ENCODE results near the gene NAT16. TPM values are rescaled to one million over a fixed set of nuclear protein-coding genes. Genes with fewer than 3 reads are reported as not detected.
A peak's percentile ranks its signal among the peaks of the same experiment; 100 is the strongest.

The NAT16 gene
- total and polyA plus RNA-seq, 9 of the 15 experiments (the other 6 are each of a cell fraction or from before 2014, with no cell fraction given) = 0.04 TPM; not detected in 8

DNA sequence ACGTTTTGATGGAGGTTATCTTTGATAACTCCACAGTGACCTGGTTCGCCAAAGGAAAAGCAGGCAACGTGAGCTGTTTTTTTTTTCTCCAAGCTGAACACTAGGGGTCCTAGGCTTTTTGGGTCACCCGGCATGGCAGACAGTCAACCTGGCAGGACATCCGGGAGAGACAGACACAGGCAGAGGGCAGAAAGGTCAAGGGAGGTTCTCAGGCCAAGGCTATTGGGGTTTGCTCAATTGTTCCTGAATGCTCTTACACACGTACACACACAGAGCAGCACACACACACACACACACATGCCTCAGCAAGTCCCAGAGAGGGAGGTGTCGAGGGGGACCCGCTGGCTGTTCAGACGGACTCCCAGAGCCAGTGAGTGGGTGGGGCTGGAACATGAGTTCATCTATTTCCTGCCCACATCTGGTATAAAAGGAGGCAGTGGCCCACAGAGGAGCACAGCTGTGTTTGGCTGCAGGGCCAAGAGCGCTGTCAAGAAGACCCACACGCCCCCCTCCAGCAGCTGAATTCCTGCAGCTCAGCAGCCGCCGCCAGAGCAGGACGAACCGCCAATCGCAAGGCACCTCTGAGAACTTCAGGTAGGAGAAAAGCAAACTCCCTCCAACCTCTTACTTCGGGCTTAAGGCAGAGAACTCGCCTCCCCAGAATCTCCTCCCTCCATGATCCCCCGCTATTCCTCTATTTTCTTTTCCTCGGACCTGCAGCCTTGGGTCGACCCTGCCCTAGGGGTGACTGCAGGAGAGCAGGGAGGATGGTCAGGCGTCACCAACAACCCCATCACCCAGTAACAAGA, 53.2 kb downstream of the NAT16 start, which contains the start of gene SERPINE1 (continued):
- no peak for TF ChIP-seq RUNX1 (IDR thresholded peaks at IDR 0.05; ENCODE audit: low read depth)
- no peak for TF ChIP-seq ZNF165 (CRISPR knock-in tag; IDR thresholded peaks at IDR 0.05; ENCODE audit: borderline replicate concordance)
- 0 out of 2 replicates have a peak, but pooled peaks have one; percentile 22 for TF ChIP-seq ATF7 (IDR thresholded peaks at IDR 0.05)
- TF ChIP-seq, protein P1, sequence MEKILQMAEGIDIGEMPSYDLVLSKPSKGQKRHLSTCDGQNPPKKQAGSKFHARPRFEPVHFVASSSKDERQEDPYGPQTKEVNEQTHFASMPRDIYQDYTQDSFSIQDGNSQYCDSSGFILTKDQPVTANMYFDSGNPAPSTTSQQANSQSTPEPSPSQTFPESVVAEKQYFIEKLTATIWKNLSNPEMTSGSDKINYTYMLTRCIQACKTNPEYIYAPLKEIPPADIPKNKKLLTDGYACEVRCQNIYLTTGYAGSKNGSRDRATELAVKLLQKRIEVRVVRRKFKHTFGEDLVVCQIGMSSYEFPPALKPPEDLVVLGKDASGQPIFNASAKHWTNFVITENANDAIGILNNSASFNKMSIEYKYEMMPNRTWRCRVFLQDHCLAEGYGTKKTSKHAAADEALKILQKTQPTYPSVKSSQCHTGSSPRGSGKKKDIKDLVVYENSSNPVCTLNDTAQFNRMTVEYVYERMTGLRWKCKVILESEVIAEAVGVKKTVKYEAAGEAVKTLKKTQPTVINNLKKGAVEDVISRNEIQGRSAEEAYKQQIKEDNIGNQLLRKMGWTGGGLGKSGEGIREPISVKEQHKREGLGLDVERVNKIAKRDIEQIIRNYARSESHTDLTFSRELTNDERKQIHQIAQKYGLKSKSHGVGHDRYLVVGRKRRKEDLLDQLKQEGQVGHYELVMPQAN (IDR thresholded peaks at IDR 0.05; ENCODE audit: borderline replicate concordance) = no peak
- TF ChIP-seq ZNF717 (CRISPR knock-in tag; IDR thresholded peaks at IDR 0.05) = no peak
- TF ChIP-seq, protein P2, sequence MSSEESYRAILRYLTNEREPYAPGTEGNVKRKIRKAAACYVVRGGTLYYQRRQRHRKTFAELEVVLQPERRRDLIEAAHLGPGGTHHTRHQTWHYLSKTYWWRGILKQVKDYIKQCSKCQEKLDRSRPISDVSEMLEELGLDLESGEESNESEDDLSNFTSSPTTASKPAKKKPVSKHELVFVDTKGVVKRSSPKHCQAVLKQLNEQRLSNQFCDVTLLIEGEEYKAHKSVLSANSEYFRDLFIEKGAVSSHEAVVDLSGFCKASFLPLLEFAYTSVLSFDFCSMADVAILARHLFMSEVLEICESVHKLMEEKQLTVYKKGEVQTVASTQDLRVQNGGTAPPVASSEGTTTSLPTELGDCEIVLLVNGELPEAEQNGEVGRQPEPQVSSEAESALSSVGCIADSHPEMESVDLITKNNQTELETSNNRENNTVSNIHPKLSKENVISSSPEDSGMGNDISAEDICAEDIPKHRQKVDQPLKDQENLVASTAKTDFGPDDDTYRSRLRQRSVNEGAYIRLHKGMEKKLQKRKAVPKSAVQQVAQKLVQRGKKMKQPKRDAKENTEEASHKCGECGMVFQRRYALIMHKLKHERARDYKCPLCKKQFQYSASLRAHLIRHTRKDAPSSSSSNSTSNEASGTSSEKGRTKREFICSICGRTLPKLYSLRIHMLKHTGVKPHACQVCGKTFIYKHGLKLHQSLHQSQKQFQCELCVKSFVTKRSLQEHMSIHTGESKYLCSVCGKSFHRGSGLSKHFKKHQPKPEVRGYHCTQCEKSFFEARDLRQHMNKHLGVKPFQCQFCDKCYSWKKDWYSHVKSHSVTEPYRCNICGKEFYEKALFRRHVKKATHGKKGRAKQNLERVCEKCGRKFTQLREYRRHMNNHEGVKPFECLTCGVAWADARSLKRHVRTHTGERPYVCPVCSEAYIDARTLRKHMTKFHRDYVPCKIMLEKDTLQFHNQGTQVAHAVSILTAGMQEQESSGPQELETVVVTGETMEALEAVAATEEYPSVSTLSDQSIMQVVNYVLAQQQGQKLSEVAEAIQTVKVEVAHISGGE (CRISPR knock-in tag; IDR thresholded peaks at IDR 0.05) = 0 out of 6 replicates have a peak, but pooled peaks of 1 of the 3 experiments have one; percentile 32
- TF ChIP-seq, protein P3, sequence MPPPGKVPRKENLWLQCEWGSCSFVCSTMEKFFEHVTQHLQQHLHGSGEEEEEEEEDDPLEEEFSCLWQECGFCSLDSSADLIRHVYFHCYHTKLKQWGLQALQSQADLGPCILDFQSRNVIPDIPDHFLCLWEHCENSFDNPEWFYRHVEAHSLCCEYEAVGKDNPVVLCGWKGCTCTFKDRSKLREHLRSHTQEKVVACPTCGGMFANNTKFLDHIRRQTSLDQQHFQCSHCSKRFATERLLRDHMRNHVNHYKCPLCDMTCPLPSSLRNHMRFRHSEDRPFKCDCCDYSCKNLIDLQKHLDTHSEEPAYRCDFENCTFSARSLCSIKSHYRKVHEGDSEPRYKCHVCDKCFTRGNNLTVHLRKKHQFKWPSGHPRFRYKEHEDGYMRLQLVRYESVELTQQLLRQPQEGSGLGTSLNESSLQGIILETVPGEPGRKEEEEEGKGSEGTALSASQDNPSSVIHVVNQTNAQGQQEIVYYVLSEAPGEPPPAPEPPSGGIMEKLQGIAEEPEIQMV (tag; conservative IDR thresholded peaks at IDR 0.05; ENCODE audit: low read depth) = no peak
- no peak for TF ChIP-seq HNRNPK (IDR thresholded peaks at IDR 0.05; ENCODE audit: low read depth, low read length, poor library complexity, severe bottlenecking)
- TF ChIP-seq MEF2D (tag; conservative IDR thresholded peaks at IDR 0.05; ENCODE audit: low read depth) = 0 out of 2 replicates have a peak, but pooled peaks have one; percentile 9
